ENCODE data around the gene APOL1.
A peak's percentile ranks its signal among the peaks of the same experiment; 100 is the strongest.
"Not testable (repeated sequence)": the region's sequence is repeated elsewhere in the genome, so short reads cannot be mapped to it uniquely, and the experiment has no call there.

Gene APOL1

DNA sequence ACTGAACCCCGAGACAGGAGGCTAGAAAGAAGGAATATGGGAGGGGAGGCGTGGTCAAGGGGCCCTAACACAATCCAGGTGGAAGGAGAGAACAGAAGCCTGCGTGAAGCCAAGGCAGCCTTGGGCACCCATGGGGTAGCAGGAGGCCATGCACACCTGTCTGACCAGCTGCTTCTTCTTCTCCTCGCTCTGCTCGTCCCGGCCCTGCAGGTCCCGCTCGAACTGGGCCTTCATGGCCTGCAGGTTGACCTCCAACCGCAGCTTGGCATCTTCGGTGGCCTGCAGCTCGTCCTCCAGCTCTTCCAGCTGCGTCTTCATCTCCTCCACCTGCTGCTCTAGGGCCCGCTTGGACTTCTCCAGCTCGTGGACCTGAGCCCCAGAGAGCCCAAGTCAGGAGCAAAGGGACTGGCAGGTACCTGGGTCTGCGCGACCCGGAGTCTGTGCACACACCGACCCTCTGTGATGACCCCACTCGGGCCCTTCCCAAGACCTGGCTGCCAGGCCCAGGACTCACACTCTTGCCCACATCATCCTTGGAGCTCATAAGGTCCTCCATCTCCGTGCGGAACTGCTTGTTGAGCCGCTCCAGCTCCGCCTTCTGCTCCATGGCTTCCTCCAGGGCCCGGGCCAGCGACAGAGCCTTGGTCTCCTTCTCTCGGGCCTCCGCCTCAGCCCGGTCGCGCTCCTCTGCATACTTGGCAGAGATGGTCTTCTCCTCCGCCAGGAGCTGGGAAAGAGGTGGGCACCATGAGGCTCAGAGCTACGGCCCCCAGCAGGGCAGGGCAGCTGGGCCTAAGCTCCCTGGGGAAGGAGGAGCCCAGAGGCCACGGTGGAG, 35.9 kb downstream of the APOL1 start:
- DNase-seq (ENCODE audit: extremely low spot score, insufficient read length, low read depth) (no peak), FAIRE-seq (no peak)

DNA sequence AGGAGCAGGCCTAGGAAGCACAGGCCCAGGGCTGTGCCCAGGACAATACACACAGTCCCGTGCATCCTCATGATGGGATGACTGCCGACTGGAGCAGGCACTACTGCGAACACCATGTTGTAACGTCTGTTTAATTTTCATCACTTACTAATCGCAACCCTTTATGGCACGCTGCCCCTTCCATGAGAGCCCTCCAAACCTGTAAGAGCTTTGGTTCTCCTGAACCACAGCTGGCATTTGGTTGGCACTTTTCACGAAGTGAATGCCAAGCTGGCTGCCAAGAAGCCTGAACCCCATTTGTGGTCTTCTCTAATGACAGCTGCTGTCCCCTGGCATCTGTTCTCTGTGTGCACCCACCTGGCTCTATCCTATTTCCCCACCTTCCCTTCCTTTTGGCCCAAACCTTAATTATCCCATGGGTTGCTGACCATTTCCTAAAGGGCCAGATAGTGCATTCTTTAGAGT, 36.5 kb downstream of the APOL1 start:
- no peak for FAIRE-seq
- DNase-seq (ENCODE audit: extremely low spot score, insufficient read length, low read depth): no peak

DNA sequence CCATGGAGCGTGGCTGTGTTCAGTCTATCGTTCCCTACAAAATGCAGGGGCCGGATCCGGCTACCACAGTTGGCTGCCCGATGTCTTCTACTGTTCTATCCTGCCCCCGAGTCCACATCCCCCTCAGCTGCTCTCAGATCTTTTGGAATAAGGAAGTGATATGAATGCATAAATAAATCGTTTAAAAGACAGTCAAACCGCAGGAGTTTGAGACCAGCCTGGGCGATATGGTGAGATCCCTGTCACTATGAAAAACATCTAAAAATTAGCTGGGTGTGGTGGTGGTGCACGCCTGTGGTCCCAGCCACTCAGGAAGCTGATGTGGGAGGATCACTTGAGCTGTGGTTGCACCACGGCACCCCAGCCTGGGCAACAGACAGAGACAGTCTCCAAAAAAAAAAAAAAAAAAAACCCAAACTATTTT, 37.0 kb downstream of the APOL1 start:
- FAIRE-seq; DNase-seq (ENCODE audit: extremely low spot score, insufficient read length, low read depth): not testable (repeated sequence)

- not testable (repeated sequence) for FAIRE-seq; DNase-seq (ENCODE audit: extremely low spot score, insufficient read length, low read depth)
Measured at GRCh38 chr22:36290391-36291075, 37.6 kb downstream of the APOL1 start.

GRCh38 chr22:36291831-36292740, 39.2 kb downstream of the APOL1 start:
- FAIRE-seq: no peak
- DNase-seq (ENCODE audit: extremely low spot score, insufficient read length, low read depth): no peak

DNA sequence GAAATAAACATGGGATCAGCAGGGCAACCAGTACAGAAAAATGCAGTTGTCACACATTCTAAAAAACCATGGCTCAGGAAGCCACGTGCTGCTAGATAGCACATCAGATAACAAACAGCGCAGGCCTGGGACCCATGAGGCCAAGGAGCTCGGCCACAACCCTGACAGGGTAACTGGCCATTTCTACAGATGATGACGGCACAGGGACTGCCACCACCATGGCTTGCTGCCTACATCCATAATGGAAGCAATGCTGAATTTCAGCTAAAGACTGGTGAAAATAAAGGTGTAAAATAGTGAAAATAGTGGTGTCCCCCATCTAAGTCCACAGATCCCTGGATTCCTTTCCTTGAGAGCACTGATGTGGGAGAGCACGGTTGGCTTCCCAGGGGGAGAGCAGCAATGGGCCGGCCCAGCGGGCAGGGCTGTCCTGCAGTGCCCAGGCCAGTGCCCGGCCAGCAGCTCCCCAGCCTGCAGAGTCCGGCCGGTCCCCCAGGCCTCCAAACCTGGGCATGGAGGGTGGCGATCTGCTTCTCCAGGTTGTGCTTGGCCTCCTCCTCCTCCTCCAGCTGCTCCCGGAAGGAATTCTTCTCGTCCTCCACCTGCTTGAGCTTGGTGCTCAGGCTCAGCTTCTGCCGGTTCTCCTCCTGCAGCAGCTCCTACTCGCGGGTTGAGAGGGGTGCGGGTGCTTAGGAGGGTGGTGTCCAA, 40.0 kb downstream of the APOL1 start:
- no peak for FAIRE-seq
- DNase-seq (ENCODE audit: extremely low spot score, insufficient read length, low read depth): no peak

- DNase-seq (ENCODE audit: extremely low spot score, insufficient read length, low read depth) (no peak), FAIRE-seq (no peak)
Measured at GRCh38 chr22:36293606-36294292, 40.8 kb downstream of the APOL1 start.

DNA sequence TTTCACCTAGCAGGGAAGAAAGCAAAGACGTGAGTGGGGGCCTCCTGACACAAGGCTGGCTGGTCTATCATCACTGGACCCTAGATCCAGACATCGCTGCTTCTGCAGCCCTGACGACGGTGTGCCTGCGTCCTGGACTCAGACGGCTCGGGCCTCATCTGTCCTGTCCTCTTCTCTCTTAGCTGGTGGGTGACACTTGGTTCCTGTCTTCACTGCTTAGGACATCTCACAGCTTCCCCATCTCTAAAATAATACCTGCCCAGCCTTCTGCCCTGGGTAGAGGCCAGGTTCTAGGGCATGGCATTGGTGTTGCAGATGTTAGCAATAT, 41.3 kb downstream of the APOL1 start:
- no peak for DNase-seq (ENCODE audit: extremely low spot score, insufficient read length, low read depth)
- FAIRE-seq: no peak

DNA sequence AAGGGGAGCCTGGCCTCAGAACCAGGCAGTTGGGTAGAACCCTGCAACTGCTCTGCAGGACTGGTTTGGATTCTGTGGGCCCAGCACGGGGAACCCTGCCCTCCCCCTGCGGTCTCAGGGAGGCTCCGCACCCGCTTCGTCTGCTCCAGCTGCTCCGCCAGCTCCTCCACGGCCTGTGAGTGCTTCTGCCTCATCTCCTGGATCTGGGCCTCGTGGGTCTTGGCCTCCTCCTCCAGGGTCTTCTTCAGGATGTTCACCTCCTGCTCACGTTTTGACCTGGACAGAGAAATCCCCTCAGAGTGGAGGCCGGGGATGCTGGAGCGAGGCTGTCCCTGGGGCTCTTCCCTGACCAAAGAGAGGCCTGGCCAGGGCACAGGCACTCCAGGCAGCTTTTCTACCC, 41.9 kb downstream of the APOL1 start:
- FAIRE-seq: no peak
- no peak for DNase-seq (ENCODE audit: extremely low spot score, insufficient read length, low read depth)

DNA sequence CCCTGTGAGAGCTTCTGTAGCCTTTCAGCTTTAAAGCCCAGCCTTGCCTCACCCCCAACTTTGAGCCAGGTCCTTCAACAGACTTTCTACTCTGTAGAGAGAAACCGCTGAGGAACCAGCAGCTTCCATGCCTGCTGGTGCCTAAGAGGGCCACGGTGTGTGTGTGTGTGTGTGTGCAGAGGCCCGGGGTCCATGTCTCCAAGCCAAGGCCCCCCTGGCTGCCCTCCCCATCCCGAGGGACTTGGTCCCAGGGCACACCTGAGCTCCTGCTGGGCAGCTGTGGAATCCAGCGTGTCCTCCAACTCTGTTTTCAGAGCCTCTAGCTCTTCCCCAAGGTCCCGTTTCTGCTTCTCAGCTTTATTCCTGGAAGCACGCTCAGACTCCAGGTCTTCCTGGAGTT, 42.3 kb downstream of the APOL1 start:
- DNase-seq (ENCODE audit: extremely low spot score, insufficient read length, low read depth) (no peak), FAIRE-seq (no peak)

- no peak for FAIRE-seq
Measured at GRCh38 chr22:36296690-36297089, 43.8 kb downstream of the APOL1 start.

DNA sequence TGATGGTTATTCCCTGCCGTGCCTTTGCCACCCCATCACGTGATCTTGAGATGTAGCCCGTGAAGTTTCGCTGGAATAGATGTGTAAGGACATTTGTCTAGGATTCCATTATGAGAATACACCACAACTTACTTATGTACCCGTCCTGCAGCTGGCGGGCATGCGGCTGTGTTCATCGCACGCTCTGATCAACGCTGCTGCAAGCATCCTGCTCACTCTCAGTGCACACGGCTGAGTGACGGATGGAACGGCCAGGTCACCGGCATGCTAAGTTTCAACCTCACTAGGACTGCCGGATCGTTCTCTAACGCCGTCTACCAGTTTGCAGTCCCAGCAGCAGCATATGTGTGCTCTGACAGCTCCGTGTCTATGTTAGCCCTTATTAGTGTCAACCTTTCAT, 44.6 kb downstream of the APOL1 start:
- FAIRE-seq (no peak), DNase-seq (ENCODE audit: extremely low spot score, insufficient read length, low read depth) (no peak)

More at GRCh38 chr22:36296690-36297089, 43.8 kb downstream of the APOL1 start:
- no peak for DNase-seq (ENCODE audit: extremely low spot score, insufficient read length, low read depth)

GRCh38 chr22:36298118-36298517, 45.2 kb downstream of the APOL1 start:
- DNase-seq (ENCODE audit: extremely low spot score, insufficient read length, low read depth) (no peak), FAIRE-seq (no peak)

DNA sequence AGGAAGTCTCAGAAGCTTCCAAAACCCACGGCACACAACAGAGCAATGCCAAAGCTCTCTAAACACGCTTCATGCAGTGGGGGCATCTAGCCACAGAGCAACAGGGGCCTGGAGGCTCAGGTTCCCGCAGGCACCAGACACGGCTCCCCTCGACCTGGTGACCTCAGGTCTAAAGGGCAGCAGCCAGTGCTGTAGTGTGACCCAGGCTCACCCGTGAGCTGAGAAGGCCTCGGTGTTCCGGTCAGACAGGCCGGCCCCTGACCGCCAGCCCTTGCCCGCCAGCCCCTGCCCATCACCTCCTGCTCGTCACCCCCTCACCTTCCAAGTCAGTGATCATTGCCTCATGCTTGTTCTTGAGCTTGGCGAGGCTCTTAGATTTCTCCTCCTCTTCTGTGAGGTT, 45.7 kb downstream of the APOL1 start:
- no peak for DNase-seq (ENCODE audit: extremely low spot score, insufficient read length, low read depth)
- FAIRE-seq: no peak

DNA sequence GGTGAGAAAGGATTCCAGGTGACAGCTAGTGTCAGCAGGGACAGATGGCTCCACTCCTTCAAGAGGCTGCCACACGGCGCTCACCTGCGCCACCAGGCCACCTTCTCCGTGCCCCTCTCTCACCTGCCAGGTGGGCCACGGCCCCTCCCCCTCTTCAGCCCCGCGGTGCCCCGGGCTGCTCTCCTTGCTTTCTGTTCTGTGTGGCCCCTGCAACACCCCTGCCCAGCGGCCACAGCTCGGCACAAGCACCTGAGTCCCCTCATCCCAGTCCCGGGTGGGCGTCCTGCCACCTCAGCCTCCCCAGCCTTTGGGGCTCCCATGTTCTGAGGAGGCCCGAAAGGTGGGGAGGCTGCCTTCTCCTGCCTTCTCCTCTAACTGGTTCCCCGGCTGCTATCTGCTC, 46.4 kb downstream of the APOL1 start:
- FAIRE-seq (no peak), DNase-seq (ENCODE audit: extremely low spot score, insufficient read length, low read depth) (no peak)

GRCh38 chr22:36299911-36300310, 47.0 kb downstream of the APOL1 start:
- DNase-seq (ENCODE audit: extremely low spot score, insufficient read length, low read depth) (no peak), FAIRE-seq (no peak)

DNA sequence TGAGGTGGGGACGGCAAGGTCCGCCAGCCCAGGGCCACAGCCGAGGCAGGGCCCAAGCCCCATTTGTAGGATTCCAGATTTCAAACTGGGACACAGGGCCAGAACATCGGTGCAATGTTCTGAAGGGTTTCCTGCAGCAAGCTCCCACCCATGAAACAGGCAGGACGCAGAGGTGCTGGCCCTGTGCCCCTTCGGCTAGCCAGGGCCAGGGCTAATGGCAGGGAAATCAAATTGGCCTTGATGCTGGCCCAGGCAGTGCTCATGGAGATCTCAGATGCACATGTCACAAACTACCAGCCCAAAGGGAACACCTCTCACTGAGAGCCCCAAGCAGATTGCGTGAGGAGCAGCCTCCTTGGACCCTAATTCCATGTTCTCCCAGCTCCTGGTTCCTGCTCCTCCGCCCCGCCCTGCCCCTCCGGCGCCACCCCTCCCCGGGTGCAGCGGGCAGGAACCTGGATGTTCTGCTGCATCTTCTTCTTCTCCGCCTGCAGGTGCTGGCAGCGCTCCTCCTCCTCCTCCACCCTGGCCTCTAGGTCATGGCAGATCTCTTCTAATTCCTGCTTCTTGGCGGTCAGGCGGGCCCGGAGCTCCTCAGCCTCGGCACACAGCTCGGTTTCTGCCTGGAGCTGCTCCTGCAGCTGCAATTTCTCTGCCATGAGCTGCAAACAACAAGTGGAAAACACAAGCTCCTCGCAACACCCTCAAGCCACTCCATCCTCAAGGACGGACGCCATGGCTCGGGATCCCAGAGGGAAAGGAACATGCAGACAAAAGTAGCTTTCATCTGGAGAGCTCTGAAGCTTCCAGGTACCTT, 47.7 kb downstream of the APOL1 start:
- FAIRE-seq: no peak
- no peak for DNase-seq (ENCODE audit: extremely low spot score, insufficient read length, low read depth)

DNA sequence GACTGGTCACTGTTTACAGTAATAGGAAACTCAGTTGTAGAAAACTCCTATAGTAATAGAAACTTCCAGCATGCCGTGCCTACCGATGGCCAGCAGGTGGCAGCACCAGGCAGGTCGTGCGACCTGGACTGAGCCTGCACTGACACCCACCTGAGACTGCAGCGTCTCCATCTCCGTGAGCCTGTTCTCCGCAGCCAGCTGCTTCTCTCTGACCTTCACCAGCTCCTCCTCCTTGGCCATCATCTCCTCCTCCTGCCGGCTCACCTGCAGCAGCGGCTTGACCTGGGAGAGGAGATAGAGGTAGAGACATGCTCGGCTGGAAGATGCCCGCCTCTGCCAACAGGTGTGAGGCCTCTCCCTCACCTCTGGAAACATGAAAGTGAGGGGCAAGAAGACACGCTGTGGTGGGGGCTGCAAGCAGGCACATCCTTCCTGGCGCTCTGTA, 48.5 kb downstream of the APOL1 start:
- peak; percentile 90 for FAIRE-seq
- DNase-seq (ENCODE audit: extremely low spot score, insufficient read length, low read depth): peak; percentile 67

All from GM18507 (cell line).